Activated CD4-positive, CD25-positive, alpha-beta regulatory T cell (primary cell): ENCODE measurements around the gene SUCO.
"Not testable (repeated sequence)": the region's sequence is repeated elsewhere in the genome, so short reads cannot be mapped to it uniquely, and the experiment has no call there.

Experiments used
- DNase-seq, 4 experiments: peaks; one replicate each; lab custom pipeline; 2025; lab: John Stamatoyannopoulos, UW

SUCO gene

DNA sequence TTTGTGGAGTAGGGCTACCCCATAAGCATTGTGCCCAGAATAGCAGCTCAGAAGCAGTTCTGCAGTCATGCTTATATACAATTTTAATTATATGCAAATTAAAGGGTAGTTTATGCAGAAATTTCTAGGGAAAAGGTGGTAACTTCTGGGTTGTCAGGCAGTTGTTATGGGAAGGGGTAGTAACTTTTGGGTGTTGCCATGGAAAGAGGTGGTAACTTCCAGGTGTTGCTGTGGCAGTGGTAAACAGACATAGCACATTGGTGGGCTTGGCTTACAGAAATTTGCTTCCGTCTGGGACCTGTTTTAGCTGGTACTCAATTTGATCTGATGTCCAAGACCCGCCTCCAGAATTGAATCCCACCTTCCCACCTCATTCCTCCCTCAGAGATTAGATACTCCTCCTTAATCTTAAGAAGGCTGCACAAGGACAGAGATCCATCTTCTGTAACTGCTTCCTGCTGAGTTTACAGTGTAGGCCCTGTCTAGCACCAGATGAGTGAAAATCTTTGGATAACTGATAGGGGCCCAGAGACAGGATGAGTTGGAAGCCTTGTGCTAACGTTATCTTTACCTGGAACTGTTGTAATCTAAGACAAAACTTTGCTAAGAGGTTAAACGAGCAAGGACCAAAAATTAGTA is 26.7 kb downstream of the SUCO start:
- no peak for DNase-seq

DNA sequence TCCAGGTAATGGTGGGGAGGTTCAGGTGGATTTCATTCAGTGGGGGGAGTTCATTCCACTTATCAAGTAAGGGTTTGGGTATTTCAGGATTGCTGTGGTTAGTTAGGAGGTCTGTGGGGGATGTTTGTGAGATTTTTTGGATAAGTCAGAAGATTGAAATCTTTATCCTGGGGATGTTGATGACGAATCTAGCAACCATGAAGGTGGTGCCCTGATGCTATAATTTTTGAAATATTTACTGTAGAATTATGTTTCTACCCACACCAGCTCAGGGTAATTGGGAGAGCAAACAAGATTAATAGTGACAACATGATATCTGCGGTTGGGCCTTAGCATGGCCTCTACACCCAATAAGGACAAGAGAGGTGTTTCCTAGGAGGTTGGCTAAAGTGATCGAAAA is 28.3 kb downstream of the SUCO start:
- no peak for DNase-seq

DNA sequence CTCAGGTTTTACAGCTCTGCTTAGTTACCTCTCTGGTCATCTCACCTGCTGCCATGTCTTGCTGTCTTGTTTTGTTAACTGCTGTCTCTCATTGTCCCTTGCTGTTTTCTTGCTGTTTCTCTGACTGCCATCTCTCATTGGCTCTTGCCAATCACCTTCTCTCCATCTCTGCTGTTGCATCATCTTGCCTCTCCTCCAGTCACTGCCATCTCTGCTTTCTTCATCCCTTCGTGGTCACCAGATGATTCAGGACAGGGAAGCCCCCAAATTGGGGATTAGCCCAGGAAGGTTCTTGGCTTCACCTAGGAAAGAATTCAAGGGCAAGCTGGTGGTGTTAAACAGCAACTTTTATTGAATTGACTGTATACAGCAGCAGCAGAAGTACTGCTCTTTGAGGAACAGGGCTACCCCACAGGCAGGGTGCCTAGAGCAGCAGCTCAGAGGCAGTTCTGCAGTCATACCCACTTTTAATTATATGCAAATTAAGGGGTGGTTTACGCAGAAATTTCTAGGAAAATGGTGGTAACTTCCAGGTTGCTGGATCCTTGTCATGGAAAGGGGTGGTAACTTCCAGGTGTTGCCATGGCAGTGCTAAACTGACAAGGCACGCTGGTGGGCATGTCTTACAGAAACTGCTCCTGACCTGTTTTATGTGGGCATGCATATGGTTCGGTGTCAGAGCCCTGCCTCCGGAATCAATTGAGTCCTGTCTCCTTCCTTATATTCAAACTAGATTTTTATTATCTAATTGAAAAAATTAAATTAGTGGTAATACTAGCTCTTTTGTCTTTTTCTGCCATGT is 33.4 kb downstream of the SUCO start:
- DNase-seq, result no peak

DNA sequence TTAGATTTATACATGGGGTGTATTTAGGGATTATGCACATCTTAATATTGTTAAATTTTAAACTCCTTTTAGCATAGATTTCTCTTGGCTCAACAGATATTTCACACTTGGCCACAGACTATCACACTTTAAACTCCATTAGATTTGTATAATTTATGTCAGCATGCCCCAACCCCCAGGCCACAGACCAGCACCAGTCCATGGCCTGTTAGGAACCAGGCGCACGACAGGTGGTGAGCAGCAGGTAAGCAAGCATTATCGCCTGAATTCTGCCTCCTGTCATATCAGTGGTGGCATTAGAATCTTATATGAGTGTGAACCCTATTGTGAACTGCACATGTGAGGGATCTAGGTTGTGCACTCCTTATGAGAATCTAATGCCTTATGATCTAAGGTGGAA is 34.8 kb downstream of the SUCO start:
- no peak for DNase-seq

DNA sequence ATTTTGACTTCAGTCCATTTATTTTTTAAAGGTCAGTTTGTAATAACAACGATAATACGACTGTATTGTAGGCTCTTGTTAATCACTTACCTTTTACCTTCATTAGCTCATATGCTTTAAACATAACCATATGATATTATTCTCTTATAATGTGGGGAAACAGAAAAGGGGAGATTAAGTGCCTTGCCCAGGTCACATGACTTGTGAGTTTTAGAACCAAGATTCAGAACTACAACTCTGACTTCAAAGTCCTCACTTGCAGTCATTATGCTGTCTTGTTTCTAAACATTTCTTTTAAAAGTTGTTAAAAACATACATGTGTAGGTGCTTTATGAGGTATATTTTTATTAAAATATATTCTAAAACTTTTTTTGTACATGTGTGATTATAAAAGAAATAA is 41.1 kb downstream of the SUCO start:
- DNase-seq, result no peak

DNA sequence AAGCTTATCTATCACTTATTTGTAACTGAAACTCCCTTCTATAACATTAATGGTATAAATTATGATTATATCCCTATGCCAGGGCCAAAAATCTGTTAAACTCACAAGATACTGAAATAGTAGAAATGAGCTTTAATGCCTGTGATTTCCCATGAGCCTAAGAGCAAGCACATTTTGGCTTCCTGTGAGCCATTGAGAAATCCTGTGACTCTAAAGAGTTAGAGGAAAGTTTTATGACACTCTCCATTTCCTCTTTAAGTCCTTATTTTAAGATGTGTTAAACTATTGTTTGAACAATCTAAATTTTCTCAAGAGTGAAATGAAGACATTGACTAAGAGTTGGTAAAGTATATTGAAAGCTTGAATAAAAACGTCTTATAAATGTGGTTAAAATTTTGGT is 45.6 kb downstream of the SUCO start:
- no peak for DNase-seq

DNA sequence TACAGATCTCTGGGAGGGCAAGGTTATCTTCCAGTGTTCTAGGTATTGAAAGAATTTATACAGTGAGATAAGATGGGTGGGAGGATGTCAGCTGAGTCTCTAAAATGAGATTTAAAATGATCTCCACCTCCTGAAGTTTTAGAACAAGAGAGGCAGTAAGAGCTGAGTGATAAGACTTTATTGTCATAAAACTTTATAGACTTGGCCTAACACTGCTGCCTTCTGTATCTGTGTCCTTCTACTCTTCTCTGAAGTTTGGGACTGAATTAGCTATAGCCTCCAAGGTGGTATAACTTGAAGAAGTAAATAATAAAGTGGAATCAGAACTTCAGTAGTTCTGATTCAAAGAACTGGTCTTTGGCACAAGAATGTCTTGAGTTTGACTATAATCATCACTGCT is 48.3 kb downstream of the SUCO start:
- DNase-seq, result no peak

DNA sequence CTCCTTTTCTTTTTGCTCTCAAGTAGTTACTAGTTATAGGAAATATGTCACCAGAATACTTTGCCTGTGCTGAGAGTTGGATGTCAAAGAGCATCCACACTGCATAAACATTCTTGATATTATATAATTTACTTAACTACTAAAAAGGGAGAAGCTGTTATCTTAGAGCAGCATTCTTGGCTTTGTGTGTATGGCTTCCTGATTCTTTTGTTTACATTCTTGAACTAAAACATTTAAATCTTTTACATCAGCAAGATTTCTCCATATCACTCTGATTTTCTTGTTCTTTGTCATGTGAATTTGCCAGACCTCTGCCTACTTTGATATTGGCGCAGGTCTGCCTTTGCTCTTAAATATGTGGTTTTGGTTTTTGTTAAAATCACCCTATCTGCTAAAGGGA is 48.8 kb downstream of the SUCO start:
- no peak for DNase-seq

DNA sequence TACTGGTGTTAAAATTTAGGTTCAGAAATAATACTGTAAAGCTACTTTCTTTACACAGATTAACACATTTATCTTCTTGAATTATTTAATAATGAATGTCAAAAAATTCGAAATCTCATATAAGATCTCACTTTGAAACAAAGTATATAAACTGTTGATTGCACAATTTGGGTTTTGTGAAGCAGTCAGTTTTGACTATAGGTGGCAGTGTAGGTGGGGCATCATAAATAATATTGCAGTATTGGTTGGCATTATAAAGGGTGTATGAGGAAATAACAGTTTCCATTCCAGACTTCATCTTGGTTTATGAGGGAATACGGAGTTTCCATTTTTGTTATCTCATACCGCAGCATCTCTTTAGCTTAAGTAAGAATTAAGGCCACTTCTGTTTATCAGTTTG is 49.9 kb downstream of the SUCO start:
- no peak for DNase-seq

DNA sequence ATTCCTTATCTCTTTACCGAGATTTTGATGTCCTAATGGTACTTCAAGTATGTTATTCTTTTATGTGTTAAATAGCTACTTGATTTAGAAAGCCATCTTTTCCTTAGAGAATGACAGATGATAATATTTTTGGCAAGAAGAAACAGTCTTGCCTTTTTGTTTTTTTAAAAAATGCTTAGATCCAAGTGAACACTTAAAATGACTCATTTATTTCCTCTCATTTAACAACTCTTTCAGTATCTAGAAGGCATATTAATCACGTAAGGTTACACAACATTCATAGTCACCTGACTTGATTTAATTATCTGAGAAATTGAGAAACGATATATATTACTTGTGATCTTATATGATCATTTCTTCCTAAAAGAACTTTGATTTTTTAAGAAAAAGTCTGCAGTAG is 52.4 kb downstream of the SUCO start:
- no peak for DNase-seq

DNA sequence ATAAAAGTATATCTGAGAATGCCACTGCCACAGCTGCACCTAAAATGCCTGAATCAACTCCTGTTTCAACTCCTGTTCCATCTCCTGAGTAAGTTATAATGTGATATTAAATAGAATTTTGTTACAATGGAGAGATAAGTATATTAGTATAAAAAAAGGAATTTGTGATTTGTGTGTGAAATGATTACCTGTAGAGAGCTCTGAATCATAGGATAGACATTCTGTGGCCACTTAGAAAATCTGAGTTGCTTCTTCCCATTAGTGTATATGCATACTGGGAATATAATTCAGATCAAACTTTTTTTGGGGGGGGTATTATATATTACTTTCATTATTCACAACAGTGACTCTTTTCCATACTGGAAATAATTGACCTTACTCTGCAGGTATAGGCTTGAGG is 52.9 kb downstream of the SUCO start:
- DNase-seq, result no peak

DNA sequence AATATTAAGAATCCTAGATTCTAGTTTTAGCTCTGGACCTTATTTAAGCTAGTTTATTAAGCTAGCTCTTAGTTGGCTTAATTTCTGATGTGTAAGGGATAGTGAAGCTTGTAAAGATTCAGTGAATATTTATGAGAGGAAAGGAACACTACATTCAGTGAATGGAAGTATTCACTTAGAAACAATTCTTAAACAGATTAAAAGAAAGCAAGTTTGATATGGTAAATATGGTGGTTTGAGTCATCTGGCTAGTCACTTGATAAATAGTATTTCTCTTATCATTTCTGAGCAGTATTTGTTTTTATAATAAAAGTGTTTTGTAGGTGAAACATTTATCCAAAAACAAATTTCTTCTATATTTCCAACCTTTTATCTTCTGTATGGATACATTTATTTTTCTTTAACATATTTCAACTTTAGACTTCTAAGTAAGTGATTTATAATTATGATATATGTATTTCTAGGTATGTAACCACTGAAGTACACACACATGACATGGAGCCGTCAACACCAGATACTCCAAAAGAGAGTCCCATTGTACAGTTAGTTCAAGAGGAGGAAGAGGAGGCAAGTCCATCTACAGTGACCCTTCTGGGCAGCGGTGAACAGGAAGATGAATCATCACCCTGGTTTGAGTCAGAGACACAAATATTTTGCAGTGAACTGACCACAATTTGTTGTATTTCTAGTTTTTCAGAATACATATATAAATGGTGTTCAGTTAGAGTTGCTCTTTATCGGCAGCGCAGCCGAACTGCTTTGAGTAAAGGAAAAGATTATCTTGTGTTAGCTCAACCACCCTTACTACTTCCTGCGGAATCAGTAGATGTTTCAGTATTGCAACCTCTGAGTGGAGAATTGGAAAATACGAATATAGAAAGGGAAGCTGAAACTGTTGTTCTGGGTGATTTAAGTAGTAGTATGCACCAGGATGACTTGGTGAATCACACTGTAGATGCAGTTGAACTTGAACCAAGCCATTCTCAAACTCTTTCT is 55.6 kb downstream of the SUCO start:
- DNase-seq, result no peak

DNA sequence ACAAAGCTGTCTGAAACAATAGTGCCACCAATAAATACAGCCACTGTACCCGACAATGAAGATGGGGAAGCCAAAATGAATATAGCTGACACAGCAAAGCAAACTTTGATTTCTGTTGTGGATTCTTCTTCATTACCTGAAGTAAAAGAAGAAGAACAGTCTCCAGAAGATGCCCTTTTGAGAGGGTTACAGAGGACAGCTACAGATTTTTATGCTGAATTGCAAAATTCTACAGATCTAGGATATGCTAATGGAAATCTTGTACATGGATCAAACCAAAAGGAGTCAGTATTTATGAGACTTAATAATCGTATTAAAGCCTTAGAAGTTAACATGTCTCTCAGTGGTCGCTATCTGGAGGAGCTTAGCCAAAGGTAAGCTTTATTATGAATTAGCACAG is 56.6 kb downstream of the SUCO start:
- no peak for DNase-seq

DNA sequence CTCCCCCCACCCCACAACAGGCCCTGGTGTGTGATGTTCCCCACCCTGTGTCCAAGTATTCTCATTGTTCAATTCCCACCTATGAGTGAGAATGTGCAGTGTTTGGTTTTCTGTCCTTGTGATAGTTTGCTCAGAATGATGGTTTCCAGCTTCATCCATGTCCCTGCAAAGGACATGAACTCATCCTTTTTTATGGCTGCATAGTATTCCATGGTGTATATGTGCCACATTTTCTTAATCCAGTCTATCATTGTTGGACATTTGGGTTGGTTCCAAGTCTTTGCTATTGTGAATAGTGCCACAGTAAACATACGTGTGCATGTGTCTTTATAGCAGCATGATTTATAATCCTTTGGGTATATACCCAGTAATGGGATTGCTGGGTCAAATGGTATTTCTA is 58.5 kb downstream of the SUCO start:
- not testable (repeated sequence) for DNase-seq

DNA sequence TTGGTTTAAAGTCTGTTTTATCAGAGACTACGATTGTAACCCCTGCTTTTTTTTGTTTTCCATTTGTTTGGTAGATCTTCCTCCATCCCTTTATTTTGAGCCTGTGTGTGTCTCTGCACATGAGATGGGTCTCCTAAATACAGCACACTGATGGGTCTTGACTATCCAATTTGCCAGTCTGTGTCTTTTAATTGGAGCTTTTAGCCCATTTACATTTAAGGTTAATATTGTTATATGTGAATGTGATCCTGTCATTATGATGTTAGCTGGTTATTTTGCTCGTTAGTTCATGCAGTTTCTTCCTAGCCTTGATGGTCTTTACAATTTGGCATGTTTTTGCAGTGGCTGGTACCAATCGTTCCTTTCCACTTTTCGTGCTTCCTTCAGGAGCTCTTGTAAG is 62.1 kb downstream of the SUCO start:
- not testable (repeated sequence) for DNase-seq

DNA sequence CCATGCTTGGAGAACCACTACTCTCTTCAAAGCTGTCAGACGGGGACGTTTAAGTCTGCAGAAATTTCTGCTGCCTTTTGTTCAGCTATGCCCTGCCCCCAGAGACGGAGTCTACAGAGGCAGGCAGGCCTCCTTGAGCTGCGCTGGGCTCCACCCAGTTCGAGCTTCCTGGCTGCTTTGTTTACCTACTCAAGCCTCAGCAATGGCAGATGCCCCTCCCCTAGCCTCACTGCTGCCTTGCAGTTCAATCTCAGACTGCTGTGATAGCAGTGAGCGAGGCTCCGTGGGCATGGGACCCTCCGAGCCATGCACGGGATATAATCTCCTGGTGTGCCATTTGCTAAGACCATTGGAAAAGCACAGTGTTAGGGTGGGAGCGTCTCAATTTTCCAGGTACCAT is 63.8 kb downstream of the SUCO start:
- DNase-seq, result not testable (repeated sequence)

DNA sequence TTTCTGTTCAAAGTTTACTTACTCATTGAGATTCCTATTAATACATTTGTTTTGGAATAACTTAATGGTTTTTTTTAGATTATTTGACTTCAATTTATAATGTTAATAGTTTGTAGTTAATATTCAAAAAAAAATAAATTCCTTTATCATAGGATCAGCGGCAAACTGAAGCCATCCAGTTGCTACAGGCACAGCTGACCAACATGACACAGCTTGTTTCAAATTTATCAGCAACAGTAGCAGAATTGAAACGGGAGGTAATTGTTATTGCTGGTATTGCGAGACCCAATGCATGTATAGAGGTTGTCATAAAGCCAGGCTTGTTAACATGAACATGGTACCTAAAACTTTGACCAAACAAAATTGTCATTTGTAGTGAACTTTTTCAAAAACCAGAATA is 67.0 kb downstream of the SUCO start:
- no peak for DNase-seq

DNA sequence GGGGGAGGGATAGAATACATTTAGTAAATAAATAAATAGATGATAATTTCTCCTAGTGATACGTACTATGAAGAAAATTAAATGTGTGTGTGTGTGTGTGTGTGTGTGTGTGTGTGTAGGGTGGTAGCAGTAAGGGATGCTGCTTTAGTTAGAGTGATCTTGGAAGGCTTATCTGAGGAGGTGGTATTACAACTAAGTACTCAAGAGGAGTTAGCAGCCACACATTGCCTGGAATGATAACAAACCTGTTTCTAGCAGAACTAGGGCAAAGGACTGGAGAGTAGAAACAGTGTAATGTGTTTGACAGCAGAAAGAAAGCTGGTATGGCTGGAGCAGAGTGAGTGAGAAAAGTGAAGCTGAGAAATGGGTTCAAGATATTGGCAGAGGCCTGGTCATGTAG is 67.7 kb downstream of the SUCO start:
- no peak for DNase-seq

DNA sequence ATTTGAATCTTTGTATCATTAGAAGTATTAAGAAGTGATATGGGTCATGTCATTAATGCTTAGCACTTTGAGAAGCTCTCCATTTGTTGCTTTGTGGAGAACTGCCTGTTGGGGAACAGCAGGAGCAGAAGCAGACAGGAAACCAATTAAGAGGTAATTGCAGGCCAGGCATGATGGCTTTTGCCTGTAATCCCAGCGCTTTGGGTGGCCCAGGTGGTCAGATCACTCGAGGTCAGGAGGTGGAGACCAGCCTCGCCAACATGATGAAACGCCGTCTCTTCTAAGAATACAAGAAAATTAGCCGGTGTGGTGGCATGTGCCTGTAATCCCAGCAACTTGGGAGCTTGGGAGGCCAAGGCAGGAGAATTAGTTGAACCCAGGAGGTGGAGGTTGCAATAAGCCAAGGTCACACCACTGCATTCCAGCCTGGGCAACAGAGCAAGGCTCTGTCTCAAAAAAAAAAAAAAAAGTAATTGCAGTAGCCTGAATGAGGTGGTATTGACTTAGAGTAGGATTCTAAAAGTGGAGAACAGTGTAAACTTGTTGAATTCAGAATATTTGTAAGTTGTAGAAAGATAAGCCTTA is 68.2 kb downstream of the SUCO start:
- no peak for DNase-seq

DNA sequence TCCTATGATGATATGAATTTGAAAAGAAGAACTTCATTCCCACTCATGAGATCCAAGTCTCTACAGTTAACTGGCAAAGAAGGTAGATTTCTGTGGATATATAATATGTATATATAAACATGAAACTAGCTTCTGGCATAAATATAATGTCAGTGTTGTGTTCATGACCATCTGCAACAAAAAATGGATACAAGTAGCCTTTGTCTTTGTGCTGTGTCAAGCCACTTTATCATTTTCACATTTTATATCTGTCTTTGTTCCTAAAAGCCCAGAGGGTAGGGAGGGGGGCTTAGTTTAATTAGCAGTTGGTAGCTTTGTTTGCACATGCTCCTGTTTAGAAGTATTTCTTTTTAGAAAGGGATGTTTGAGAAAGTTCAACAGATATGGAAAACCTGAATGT is 69.8 kb downstream of the SUCO start:
- no peak for DNase-seq

DNA sequence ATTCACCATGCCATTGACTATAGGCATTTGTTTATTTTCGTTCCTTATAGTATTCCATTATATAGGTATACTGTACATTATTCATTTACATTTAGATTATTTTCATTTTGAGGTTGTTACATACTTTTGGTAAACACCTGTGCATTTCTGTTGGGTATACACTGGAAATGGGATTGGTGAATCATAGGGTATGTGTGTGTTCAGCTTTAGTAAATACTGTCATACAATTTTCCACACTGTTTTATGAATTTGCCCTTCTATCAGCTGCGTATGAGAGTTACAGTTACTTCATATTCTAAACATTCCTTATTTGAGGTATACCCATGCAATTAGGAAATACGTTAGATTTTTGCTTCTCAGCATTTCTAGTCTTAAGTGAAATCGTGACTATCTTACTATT is 70.9 kb downstream of the SUCO start:
- no peak for DNase-seq

DNA sequence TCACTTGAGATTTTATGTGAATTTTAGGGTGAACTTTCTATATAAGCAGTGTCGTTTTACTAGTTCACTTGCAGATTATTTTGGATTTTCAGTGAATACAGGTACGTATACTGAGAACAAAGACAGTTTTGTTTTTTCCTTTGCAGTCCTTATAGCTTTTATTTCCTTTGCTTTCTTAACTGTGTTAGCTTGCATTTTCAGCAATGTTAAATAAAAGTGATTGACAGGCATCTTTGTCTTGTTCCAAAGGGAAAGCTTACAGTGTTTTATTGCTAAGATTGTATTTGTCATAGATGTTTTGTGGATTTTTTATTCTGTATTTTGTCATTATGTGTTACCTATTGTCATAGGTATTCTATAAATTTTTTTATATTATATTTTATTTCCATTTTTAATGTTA is 72.7 kb downstream of the SUCO start:
- DNase-seq, result no peak
